Measurements from ENCODE around the gene HTT.
A peak's percentile ranks its signal among the peaks of the same experiment; 100 is the strongest.

HTT gene

GRCh38 chr4:3074078-3074845 is at the start of gene HTT, which contains the start of gene HTT-AS:
TSS of gene HTT (plus strand) at chr4:3074681. CDS start at chr4:3074826, 145 bp downstream.
TSS of gene HTT-AS (minus strand) at chr4:3074538.
- DNase-seq (ENCODE audit: low read depth in 1 of 2, low spot score in 1 of 2) = peak; percentile 90 to 98
- in situ Hi-C loops (cut with HindIII; ENCODE audit: low pct_unique_long_range_greater_than_20kb, low sequenced_read_pairs) = no loop called here
- no peak for TF ChIP-seq JUND (IDR thresholded peaks at IDR 0.05; ENCODE audit: low read depth)

- DNase-seq (ENCODE audit: low read depth in 1 of 2, low spot score in 1 of 2) = no peak
- in situ Hi-C loops (cut with HindIII; ENCODE audit: low pct_unique_long_range_greater_than_20kb, low sequenced_read_pairs) = no loop called here
- no peak for TF ChIP-seq JUND (IDR thresholded peaks at IDR 0.05; ENCODE audit: low read depth)
Observed at GRCh38 chr4:3025881-3026280, 48.6 kb upstream of the HTT start.

GRCh38 chr4:3026540-3026939 is 47.9 kb upstream of the HTT start:
- TF ChIP-seq JUND (IDR thresholded peaks at IDR 0.05; ENCODE audit: low read depth) = no peak
- in situ Hi-C loops (cut with HindIII; ENCODE audit: low pct_unique_long_range_greater_than_20kb, low sequenced_read_pairs) = no loop called here
- no peak for DNase-seq (ENCODE audit: low read depth in 1 of 2, low spot score in 1 of 2)

GRCh38 chr4:3029464-3029863 is 45.0 kb upstream of the HTT start:
- in situ Hi-C loops (cut with HindIII; ENCODE audit: low pct_unique_long_range_greater_than_20kb, low sequenced_read_pairs) = no loop called here
- DNase-seq (ENCODE audit: low read depth in 1 of 2, low spot score in 1 of 2) = no peak
- TF ChIP-seq JUND (IDR thresholded peaks at IDR 0.05; ENCODE audit: low read depth) = no peak

- DNase-seq (ENCODE audit: low read depth in 1 of 2, low spot score in 1 of 2) = no peak
- in situ Hi-C loops (cut with HindIII; ENCODE audit: low pct_unique_long_range_greater_than_20kb, low sequenced_read_pairs) = no loop called here
Observed at GRCh38 chr4:3030566-3031356, 43.7 kb upstream of the HTT start.

GRCh38 chr4:3031357-3032082 is 43.0 kb upstream of the HTT start:
- DNase-seq (ENCODE audit: low read depth in 1 of 2, low spot score in 1 of 2) = no peak
- TF ChIP-seq JUND (IDR thresholded peaks at IDR 0.05; ENCODE audit: low read depth) = no peak
- in situ Hi-C loops (cut with HindIII; ENCODE audit: low pct_unique_long_range_greater_than_20kb, low sequenced_read_pairs) = no loop called here

More at GRCh38 chr4:3030566-3031356, 43.7 kb upstream of the HTT start:
- no peak for TF ChIP-seq JUND (IDR thresholded peaks at IDR 0.05; ENCODE audit: low read depth)

- in situ Hi-C loops (cut with HindIII; ENCODE audit: low pct_unique_long_range_greater_than_20kb, low sequenced_read_pairs) = no loop called here
- no peak for TF ChIP-seq JUND (IDR thresholded peaks at IDR 0.05; ENCODE audit: low read depth)
- no peak for DNase-seq (ENCODE audit: low read depth in 1 of 2, low spot score in 1 of 2)
Observed at GRCh38 chr4:3034231-3034630, 40.2 kb upstream of the HTT start.

DNA sequence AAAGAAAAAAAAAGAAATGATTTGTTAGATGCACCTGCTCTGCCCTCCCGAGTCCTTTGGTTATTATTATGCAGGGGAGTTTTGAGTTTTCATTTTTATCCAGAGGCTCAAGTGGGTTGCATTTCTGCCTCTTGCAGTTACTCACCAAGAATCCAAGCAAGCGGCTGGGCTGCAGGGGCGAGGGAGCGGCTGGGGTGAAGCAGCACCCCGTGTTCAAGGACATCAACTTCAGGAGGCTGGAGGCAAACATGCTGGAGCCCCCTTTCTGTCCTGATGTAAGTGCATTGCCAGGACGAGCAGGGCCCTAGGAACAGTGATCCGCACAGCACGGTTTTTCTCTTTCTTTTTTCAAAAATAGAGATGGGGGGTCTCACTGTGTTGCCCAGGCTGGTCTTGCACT is 39.2 kb upstream of the HTT start:
- TF ChIP-seq JUND (IDR thresholded peaks at IDR 0.05; ENCODE audit: low read depth) = no peak
- no peak for DNase-seq (ENCODE audit: low read depth in 1 of 2, low spot score in 1 of 2)
- in situ Hi-C loops (cut with HindIII; ENCODE audit: low pct_unique_long_range_greater_than_20kb, low sequenced_read_pairs) = no loop called here

GRCh38 chr4:3035674-3036073 is 38.8 kb upstream of the HTT start:
- in situ Hi-C loops (cut with HindIII; ENCODE audit: low pct_unique_long_range_greater_than_20kb, low sequenced_read_pairs) = no loop called here
- no peak for DNase-seq (ENCODE audit: low read depth in 1 of 2, low spot score in 1 of 2)
- no peak for TF ChIP-seq JUND (IDR thresholded peaks at IDR 0.05; ENCODE audit: low read depth)

DNA sequence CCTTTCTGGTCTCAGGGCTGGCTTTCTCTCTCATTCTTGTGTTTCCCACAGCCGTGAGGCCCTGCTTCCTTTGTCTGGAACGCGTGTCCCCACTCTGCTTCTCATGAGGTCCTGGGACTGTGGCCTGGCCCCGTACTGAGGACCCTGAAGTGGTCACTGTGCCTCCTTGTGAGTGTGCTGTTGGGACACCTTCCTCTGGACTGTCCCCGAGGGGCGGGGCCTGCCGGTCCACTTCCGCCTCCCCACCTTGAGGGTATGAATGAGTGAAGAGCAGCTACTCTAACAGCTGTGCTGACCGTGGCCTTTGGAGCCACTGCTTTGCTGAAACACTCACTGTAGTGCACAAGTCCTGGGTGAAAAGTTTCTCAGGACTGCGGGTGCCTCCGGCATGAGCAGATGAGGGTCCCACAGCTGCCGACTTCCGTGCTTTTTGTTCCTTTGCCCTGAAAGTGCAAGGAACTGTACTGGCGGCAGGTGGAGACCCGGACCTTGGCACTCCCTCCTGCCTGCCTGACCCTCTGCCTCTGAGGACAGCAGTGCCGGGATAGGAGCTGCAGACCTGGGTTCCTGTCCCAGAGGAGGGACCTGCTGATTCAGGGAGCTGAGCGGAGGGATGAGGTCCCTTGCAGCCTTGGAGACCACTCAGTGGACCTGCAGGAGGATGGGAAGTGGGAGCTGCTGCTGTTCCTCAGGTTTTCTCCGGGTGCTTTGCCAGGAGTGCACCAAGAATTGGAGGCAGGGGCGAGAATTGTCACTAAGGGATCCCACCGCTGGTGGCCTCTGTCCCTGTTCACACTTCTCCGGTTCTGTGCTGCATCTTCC is 38.1 kb upstream of the HTT start:
- DNase-seq (ENCODE audit: low read depth in 1 of 2, low spot score in 1 of 2) = no peak
- in situ Hi-C loops (cut with HindIII; ENCODE audit: low pct_unique_long_range_greater_than_20kb, low sequenced_read_pairs) = no loop called here
- TF ChIP-seq JUND (IDR thresholded peaks at IDR 0.05; ENCODE audit: low read depth) = no peak

DNA sequence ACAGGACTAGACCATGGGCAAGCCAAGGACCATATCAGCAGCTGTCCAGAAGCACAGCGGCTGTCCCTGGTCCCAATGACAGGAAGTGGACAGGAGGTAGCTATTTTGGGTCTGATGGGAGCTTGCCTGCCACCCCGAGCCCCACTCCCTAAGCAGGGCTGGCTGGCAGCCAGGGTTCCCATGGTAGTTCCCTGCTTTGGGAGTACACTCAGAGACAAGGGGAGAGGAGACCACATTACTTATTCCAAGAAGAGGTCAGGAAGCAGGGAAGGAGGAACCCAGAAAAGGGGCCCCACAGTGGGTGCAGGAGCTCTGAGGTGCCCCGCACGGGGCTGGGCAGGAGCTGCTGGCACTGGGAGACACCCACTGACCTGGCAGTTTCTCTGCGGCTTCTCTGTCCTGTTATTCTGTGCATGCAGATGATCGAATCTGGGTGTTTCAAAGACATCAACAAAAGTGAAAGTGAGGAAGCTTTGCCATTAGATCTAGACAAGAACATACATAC is 36.5 kb upstream of the HTT start:
- no peak for DNase-seq (ENCODE audit: low read depth in 1 of 2, low spot score in 1 of 2)
- TF ChIP-seq JUND (IDR thresholded peaks at IDR 0.05; ENCODE audit: low read depth) = no peak
- in situ Hi-C loops (cut with HindIII; ENCODE audit: low pct_unique_long_range_greater_than_20kb, low sequenced_read_pairs) = no loop called here
